GM19468 (cell line): ENCODE results near the gene ARHGAP10.

ENCODE experiments used
- ATAC-seq: cut with Tn5 transposase; IDR thresholded peaks from one replicate; pipeline ENCODE4 v1.9.1; 2021; ENCODE audit warnings: mild to moderate bottlenecking, moderate library complexity, moderate number of reproducible peaks; ENCODE audit not compliant: unreplicated experiment; ENCODE audit errors: extremely low read depth

Gene ARHGAP10

GRCh38 chr4:147840838-147841738, 109.2 kb downstream of the ARHGAP10 start:
- ATAC-seq = peak; percentile 56

GRCh38 chr4:147842573-147842972, 110.7 kb downstream of the ARHGAP10 start:
- ATAC-seq = no peak

- ATAC-seq = no peak
These were observed 111.3 kb downstream of the ARHGAP10 start for GRCh38 chr4:147843162-147843561.

- ATAC-seq = no peak
These were observed 112.9 kb downstream of the ARHGAP10 start for GRCh38 chr4:147844781-147845180.

- peak; percentile 74 for ATAC-seq
These were observed 114.6 kb downstream of the ARHGAP10 start for GRCh38 chr4:147846318-147847155.

- ATAC-seq = no peak
These were observed 116.1 kb downstream of the ARHGAP10 start for GRCh38 chr4:147847751-147848590.

GRCh38 chr4:147848634-147849033, 116.7 kb downstream of the ARHGAP10 start:
- ATAC-seq = no peak

- ATAC-seq = no peak
These were observed 119.2 kb downstream of the ARHGAP10 start for GRCh38 chr4:147851135-147851534.

GRCh38 chr4:147853706-147854105, 121.8 kb downstream of the ARHGAP10 start:
- no peak for ATAC-seq

- ATAC-seq = no peak
These were observed 122.3 kb downstream of the ARHGAP10 start for GRCh38 chr4:147854154-147854553.

- no peak for ATAC-seq
These were observed 123.7 kb downstream of the ARHGAP10 start for GRCh38 chr4:147855571-147856009.

- no peak for ATAC-seq
These were observed 129.1 kb downstream of the ARHGAP10 start for GRCh38 chr4:147860960-147861359.

GRCh38 chr4:147862043-147862692, 130.3 kb downstream of the ARHGAP10 start:
- ATAC-seq = no peak

GRCh38 chr4:147863111-147863747, 131.3 kb downstream of the ARHGAP10 start:
- no peak for ATAC-seq

- ATAC-seq = no peak
These were observed 132.1 kb downstream of the ARHGAP10 start for GRCh38 chr4:147863808-147864472.

GRCh38 chr4:147864607-147865006, 132.7 kb downstream of the ARHGAP10 start:
- no peak for ATAC-seq

- ATAC-seq = no peak
These were observed 134.0 kb downstream of the ARHGAP10 start for GRCh38 chr4:147865926-147866325.

GRCh38 chr4:147866532-147867271, 134.8 kb downstream of the ARHGAP10 start:
- peak; percentile 82 for ATAC-seq
